Activated CD4-positive, alpha-beta T cell treated with anti-CD3 and anti-CD28 coated beads, Interleukin-2, amount 50 U/mL, for 48 hours (primary cell): ENCODE measurements around the gene PORCN.
"Not testable (repeated sequence)": the region's sequence is repeated elsewhere in the genome, so short reads cannot be mapped to it uniquely, and the experiment has no call there.

Experiments used
- DNase-seq, 2 experiments: peaks; one replicate each; pipeline ENCODE4 v3.0.0-alpha.2; 2020

Gene PORCN

DNA sequence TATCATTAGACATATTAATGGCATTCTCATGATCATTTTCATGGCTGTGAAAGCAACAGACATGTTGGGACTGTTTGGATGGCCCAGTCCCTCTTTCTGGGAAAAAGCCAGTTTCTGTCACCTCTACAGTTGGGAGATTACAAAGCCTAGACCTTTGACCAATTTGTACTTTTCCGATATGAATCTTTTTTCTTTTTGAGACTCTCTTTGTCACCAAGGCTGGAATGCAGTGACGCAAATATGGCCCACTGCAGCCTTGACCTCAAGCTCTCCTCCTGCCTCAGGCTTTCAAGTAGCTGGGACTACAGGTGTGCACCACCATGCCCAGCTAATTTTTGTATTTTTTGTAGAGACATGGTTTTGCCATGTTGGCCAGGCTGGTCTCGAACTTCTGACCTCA lies 40.1 kb downstream of the PORCN start:
- DNase-seq = no peak

GRCh38 chrX:48555731-48556325 lies 47.0 kb downstream of the PORCN start:
- DNase-seq = not testable (repeated sequence)

DNA sequence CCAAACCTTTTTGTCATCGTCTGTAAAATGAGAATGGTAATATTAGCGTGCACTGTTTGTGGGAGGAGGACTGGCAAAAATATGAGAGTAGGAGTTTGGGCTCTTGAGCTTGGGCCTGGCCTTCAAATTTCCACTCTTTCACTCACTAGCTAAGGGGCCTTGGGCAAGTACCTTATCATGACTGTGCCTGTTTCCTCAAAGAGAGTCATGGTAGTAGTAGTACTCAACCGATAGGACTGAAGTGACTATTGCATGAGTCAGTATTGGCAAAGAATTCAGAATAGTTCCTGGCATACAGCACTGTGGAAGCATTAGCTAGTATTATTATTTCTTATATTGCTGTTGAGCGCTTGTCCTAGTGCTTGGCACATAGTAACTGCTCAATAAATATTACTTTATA lies 49.5 kb downstream of the PORCN start:
- no peak for DNase-seq

DNA sequence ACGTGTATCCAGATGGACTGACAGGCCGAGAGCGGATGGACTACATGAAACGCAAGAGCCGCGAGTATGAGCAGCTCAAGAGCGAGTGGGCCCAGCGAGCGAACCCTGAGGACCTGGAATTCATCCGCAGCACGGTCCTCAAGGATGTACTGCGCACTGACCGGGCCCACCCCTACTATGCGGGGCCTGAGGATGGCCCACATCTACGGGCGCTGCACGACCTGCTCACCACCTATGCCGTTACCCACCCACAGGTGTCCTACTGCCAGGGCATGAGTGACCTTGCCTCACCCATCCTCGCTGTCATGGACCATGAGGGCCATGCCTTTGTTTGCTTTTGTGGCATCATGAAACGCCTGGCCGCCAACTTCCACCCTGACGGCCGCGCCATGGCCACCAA lies 50.8 kb downstream of the PORCN start:
- DNase-seq = no peak

GRCh38 chrX:48560056-48560455 lies 51.3 kb downstream of the PORCN start:
- no peak for DNase-seq

GRCh38 chrX:48560681-48561080 lies 51.9 kb downstream of the PORCN start:
- DNase-seq = no peak

GRCh38 chrX:48569958-48570357 lies 61.2 kb downstream of the PORCN start:
- peak in 1 of 2 experiments; percentile 18 for DNase-seq
